SK-N-SH (cell line): ENCODE measurements around the gene TNFAIP8L1. TPM values are rescaled to one million over a fixed set of nuclear protein-coding genes. Genes with fewer than 3 reads are reported as not detected.
"Not testable (repeated sequence)": the region's sequence is repeated elsewhere in the genome, so short reads cannot be mapped to it uniquely, and the experiment has no call there.

Source experiments
- CTCF ChIA-PET: fragments of 300-600, 350-600 bp; formaldehyde crosslinking; extraction: SDS; loops from one replicate; lab custom pipeline; 2021; lab: Yijun Ruan, JAX
- POLR2A ChIA-PET: fragments of 350-600 bp; sonication (Branson Sonifier 250); formaldehyde crosslinking; extraction: SDS; loops from one replicate; lab custom pipeline; 2020; ENCODE audit warnings: antibody characterized with exemption, inconsistent platforms; lab: Yijun Ruan, JAX
- DNase-seq: peaks from one replicate; pipeline ENCODE4 v3.0.0; 2012
- H2AFZ ChIP-seq: fragments of 200-600 bp; sonication (generic); 2 replicates; pipeline ENCODE4 v1.8.1; 2016; ENCODE audit warnings: antibody characterized with exemption, mild to moderate bottlenecking, low read depth
- H3F3A ChIP-seq: fragments of 200-600 bp; sonication (generic); replicated peaks from 2 replicates; pipeline ENCODE3; 2016; ENCODE audit warnings: antibody characterized with exemption, mild to moderate bottlenecking; ENCODE audit not compliant: insufficient read depth
- H3K27ac ChIP-seq, 2 experiments: fragments of 200-500 bp in 1 of 2; fragments of 200-600 bp in 1 of 2; sonication (Bioruptor generic) in 1 of 2; sonication (generic), shearing (Covaris generic) in 1 of 2; 2 replicates each; pipeline versions ENCODE4 v1.5.1 to v1.6.1; 2014 to 2016; ENCODE audit warnings: low read depth in 2 of 2, inconsistent platforms in 1 of 2, low read length in 1 of 2, mild to moderate bottlenecking in 1 of 2, mixed read lengths in 1 of 2
- H3K27me3 ChIP-seq: fragments of 200-600 bp; sonication (generic), shearing (Covaris generic); 2 replicates; pipeline ENCODE4 v1.6.1; 2016; ENCODE audit warnings: mixed run types; ENCODE audit not compliant: insufficient read depth
- H3K36me3 ChIP-seq, 2 experiments: fragments of 200-500 bp in 1 of 2; fragments of 200-600 bp in 1 of 2; sonication (Bioruptor generic) in 1 of 2; sonication (generic) in 1 of 2; replicated peaks in 1 of 2; 2 replicates each; pipeline versions ENCODE3 to v1.5.1; 2014 to 2016; ENCODE audit warnings: low read length in 1 of 2, mild to moderate bottlenecking in 1 of 2; ENCODE audit not compliant: insufficient read depth in 2 of 2, control insufficient read depth in 1 of 2
- H3K4me1 ChIP-seq, 2 experiments: fragments of 200-500 bp in 1 of 2; fragments of 200-600 bp in 1 of 2; sonication (Bioruptor generic) in 1 of 2; sonication (generic), shearing (Covaris generic) in 1 of 2; 2 replicates each; pipeline versions ENCODE4 v1.5.1 to v1.6.1; 2014 to 2016; ENCODE audit warnings: low read depth in 1 of 2, low read length in 1 of 2, mixed run types in 1 of 2; ENCODE audit not compliant: insufficient read depth in 2 of 2, control insufficient read depth in 1 of 2
- H3K4me2 ChIP-seq: fragments of 200-600 bp; sonication (generic), shearing (Covaris generic); 2 replicates; pipeline ENCODE4 v1.6.1; 2017; ENCODE audit warnings: mixed run types
- H3K4me3 ChIP-seq, 2 experiments: fragments of 200-500 bp in 1 of 2; fragments of 200-600 bp in 1 of 2; sonication (Bioruptor generic) in 1 of 2; sonication (generic), shearing (Covaris generic) in 1 of 2; 2 replicates each; pipeline versions ENCODE4 v1.5.1 to v1.8.1; 2014 to 2016; ENCODE audit warnings: low read depth in 2 of 2, inconsistent platforms in 1 of 2, low read length in 1 of 2, mild to moderate bottlenecking in 1 of 2, mixed read lengths in 1 of 2, moderate library complexity in 1 of 2
- H3K79me2 ChIP-seq: fragments of 200-600 bp; sonication (generic); 2 replicates; pipeline ENCODE4 v1.8.1; 2017; ENCODE audit warnings: mild to moderate bottlenecking; ENCODE audit not compliant: insufficient read depth
- H3K9ac ChIP-seq: fragments of 200-600 bp; sonication (generic); 2 replicates; pipeline ENCODE4 v1.6.1; 2017; ENCODE audit warnings: mixed run types
- H3K9me2 ChIP-seq: fragments of 200-600 bp; sonication (generic); 2 replicates; pipeline ENCODE4 v1.6.1; 2017; ENCODE audit warnings: mixed run types
- H3K9me3 ChIP-seq: fragments of 200-600 bp; sonication (generic); 2 replicates; pipeline ENCODE4 v1.6.1; 2017; ENCODE audit warnings: mixed run types, mild to moderate bottlenecking, moderate library complexity
- H4K20me1 ChIP-seq: fragments of 200-600 bp; sonication (generic); 2 replicates; pipeline ENCODE4 v1.6.1; 2017; ENCODE audit warnings: mild to moderate bottlenecking, mixed run types; ENCODE audit not compliant: insufficient read depth
- EZH2phosphoT487 ChIP-seq: fragments of 200-600 bp; sonication (generic); IDR thresholded peaks from 2 replicates; pipeline ENCODE4 v1.6.1; 2017; ENCODE audit warnings: low read depth, mixed run types, mild to moderate bottlenecking, antibody characterized with exemption, moderate library complexity, borderline replicate concordance
- FOXJ3 ChIP-seq: sonication (generic); formaldehyde crosslinking; IDR thresholded peaks from 2 replicates; pipeline ENCODE4 v1.5.1; 2020; ENCODE audit warnings: mild to moderate bottlenecking, missing genetic modification reagents
- MXI1 ChIP-seq: IDR thresholded peaks from 2 replicates; pipeline ENCODE4 v1.6.1; 2012; ENCODE audit warnings: mild to moderate bottlenecking, low read depth, low read length, improper control_type of control experiment
- NRF1 ChIP-seq: IDR thresholded peaks from 2 replicates; pipeline ENCODE4 v1.6.1; 2012; ENCODE audit warnings: low read depth, mild to moderate bottlenecking, low read length
- RFX5 ChIP-seq: IDR thresholded peaks from 2 replicates; pipeline ENCODE4 v1.6.1; 2012; ENCODE audit warnings: mild to moderate bottlenecking, improper control_type of control experiment, low read length
- TCF12 ChIP-seq: IDR thresholded peaks from 2 replicates; pipeline ENCODE4 v1.4.0; 2012
- TEAD4 ChIP-seq: IDR thresholded peaks from 2 replicates; pipeline ENCODE4 v1.4.0; 2012; ENCODE audit warnings: mild to moderate bottlenecking, borderline replicate concordance; ENCODE audit not compliant: insufficient read depth
- WGBS: methylation state at CpG from one replicate; pipeline ENCODE4 v1.1.6; 2017; ENCODE audit warnings: low lambda C conversion rate; 5-methylcytosine and 5-hydroxymethylcytosine counted together
- polyA plus RNA-seq, 3 experiments: library from polyadenylated mRNA; depleted of rRNA; stranded (reverse); fragments of >200 nt; gene quantifications; 2 replicates each; pipeline ENCODE4 v1.2.3, GENCODE V29; 2012
- TF ChIP-seq, protein P1 (sequence below): IDR thresholded peaks from 2 replicates; pipeline ENCODE4 v1.4.0; 2012; ENCODE audit warnings: low read depth
- TF ChIP-seq, protein P2 (sequence below): fragments of 200-600 bp; sonication (generic); IDR thresholded peaks from 2 replicates; pipeline ENCODE4 v1.6.1; 2017; ENCODE audit warnings: antibody characterized with exemption, mild to moderate bottlenecking, moderate library complexity

Gene TNFAIP8L1
- polyA plus RNA-seq, 1 of the 3 experiments (the other 2 are of a cell fraction): 6.4 TPM

DNA sequence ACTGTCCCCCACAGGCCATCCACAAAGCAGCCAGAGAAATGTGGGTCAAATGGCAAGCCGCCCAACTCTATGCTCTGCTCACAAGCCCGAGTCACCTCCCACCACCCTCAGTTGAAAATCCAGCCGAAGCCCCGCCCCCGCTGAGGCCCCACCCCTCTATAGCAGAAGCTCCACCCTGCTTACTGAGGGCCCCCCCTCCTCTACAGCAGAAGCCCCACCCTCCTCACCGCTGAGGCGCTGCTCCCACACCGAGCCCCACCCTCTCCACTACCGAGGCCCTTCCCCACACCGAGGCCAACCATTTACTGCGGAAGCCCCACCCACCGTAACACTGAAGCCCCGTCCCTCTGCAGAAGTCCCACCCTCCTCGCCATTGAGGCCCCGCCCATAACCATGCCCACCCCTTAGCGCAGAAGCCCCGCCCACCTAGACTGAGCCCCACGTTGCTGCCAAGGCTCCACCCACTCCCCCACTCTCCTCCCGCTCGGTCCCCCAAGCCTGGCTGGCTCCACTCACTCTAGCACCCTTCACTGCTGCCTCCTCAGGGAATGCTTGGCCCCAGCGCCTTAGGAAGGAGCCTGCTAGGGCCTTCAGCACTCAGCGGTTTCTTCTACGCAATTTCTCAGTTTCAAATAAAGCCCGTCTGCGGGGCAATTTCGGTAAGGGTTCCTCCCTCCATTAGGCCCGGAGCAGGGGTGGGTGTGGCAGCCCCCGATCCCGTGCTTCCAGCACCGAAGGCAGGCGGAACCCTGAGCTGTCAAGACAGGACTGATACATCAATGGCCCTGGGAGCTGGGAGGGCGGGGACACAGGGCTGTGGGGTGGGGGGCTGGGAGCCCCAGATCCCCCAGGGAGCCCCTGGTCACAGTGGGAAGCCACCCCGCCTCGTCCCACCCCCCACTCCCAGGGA lies 39.8 kb downstream of the TNFAIP8L1 start:
- no peaks in the 10 kb centered on the region for H3K9me2 ChIP-seq
- H3K9ac ChIP-seq: no peak overlapping the region
- DNase-seq: peak; percentile 81
- no peaks in the 10 kb centered on the region for H3K4me1 ChIP-seq
- H2AFZ ChIP-seq: no peak overlapping the region
- H3K79me2 ChIP-seq: no peaks in the 10 kb centered on the region
- POLR2A ChIA-PET: no interaction called here
- no peak overlapping the region for H3K27ac ChIP-seq
- TF ChIP-seq, protein P1, sequence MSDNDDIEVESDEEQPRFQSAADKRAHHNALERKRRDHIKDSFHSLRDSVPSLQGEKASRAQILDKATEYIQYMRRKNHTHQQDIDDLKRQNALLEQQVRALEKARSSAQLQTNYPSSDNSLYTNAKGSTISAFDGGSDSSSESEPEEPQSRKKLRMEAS: no peak
- TF ChIP-seq EZH2phosphoT487: no peak
- no peak for TF ChIP-seq RFX5
- TF ChIP-seq MXI1: no peak
- TF ChIP-seq, protein P2, sequence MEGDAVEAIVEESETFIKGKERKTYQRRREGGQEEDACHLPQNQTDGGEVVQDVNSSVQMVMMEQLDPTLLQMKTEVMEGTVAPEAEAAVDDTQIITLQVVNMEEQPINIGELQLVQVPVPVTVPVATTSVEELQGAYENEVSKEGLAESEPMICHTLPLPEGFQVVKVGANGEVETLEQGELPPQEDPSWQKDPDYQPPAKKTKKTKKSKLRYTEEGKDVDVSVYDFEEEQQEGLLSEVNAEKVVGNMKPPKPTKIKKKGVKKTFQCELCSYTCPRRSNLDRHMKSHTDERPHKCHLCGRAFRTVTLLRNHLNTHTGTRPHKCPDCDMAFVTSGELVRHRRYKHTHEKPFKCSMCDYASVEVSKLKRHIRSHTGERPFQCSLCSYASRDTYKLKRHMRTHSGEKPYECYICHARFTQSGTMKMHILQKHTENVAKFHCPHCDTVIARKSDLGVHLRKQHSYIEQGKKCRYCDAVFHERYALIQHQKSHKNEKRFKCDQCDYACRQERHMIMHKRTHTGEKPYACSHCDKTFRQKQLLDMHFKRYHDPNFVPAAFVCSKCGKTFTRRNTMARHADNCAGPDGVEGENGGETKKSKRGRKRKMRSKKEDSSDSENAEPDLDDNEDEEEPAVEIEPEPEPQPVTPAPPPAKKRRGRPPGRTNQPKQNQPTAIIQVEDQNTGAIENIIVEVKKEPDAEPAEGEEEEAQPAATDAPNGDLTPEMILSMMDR: no peak
- no peak for TF ChIP-seq NRF1
- TF ChIP-seq TEAD4: no peak
- TF ChIP-seq TCF12: no peak
- no peak for TF ChIP-seq FOXJ3 (CRISPR knock-in tag)
- TF ChIP-seq, all 33 proteins: peak for 0
- no peak overlapping the region for H3K4me3 ChIP-seq
- WGBS: 89% methylated on average over 32 of the region's 34 CpGs
- peaks cover 2% of the 10 kb centered on the region for H3F3A ChIP-seq
- H4K20me1 ChIP-seq: no peaks in the 10 kb centered on the region
- CTCF ChIA-PET: no interaction called here
- H3K27me3 ChIP-seq: no peaks in the 10 kb centered on the region
- no peak overlapping the region for H3K4me2 ChIP-seq
- H3K9me3 ChIP-seq: no peaks in the 10 kb centered on the region
- peaks cover 17 to 19% of the 10 kb centered on the region in 2 experiments for H3K36me3 ChIP-seq

DNA sequence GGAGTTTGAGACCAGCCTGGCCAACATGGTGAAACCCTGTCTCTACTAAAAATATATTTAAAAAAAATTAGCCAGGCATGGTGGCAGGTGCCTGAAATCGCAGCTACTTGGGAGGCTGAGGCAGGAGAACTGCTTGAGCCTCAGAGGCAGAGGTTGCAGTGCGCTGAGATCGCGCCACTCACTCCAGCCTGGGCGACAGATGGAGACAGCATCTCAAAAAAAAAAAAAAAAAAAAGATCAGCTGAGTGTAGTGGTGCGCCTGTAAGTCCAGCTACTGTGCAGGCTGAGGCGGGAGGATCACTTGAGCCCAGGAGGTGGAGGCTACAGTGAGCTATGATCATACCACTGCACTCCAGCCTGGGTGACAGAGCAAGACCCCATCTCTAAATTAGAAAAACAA lies 40.7 kb downstream of the TNFAIP8L1 start:
- WGBS: over 99% methylated on average over 7 of the region's 7 CpGs
- H3K9me3 ChIP-seq, H3K4me2 ChIP-seq, H3K79me2 ChIP-seq, H4K20me1 ChIP-seq, H3K9me2 ChIP-seq, H3K27me3 ChIP-seq, DNase-seq, H3K4me1 ChIP-seq, POLR2A ChIA-PET, H3K9ac ChIP-seq, H3K27ac ChIP-seq, H3K4me3 ChIP-seq, H3F3A ChIP-seq, H2AFZ ChIP-seq: not testable (repeated sequence)
- CTCF ChIA-PET: interaction anchor here (1.2 kb wide), 1 partner anchor 104 kb away, joined by 4 read pairs; no protein-coding TSS in a partner anchor
- H3K36me3 ChIP-seq: peaks cover 17 to 23% of the 10 kb centered on the region in 2 experiments
